PC-9 (cell line): ENCODE measurements around the gene HMCES. TPM values are rescaled to one million over a fixed set of nuclear protein-coding genes. Genes with fewer than 3 reads are reported as not detected.

ENCODE experiments used
- Bru-seq: library from RNA; stranded (reverse); fragments of 400-500 nt; gene quantifications from one replicate; lab custom pipeline; 2021; lab: Mats Ljungman, UMichigan
- BruChase-seq, 2 experiments: library from RNA; stranded (reverse); fragments of 400-500 nt; gene quantifications; one replicate each; lab custom pipeline; 2021; lab: Mats Ljungman, UMichigan
- BruUV-seq: library from RNA; stranded (reverse); fragments of 400-500 nt; replicated peaks from 2 replicates; lab custom pipeline; 2021; lab: Mats Ljungman, UMichigan
- CTCF ChIA-PET: fragments of 300-600 bp; sonication (Branson Sonifier 250); formaldehyde crosslinking; loops from one replicate; lab custom pipeline; 2022; ENCODE audit warnings: antibody characterized with exemption; lab: Charles Lee
- POLR2A ChIA-PET: fragments of 300-600 bp; sonication (Branson Sonifier 250); formaldehyde crosslinking; loops from one replicate; lab custom pipeline; 2022; ENCODE audit warnings: antibody characterized with exemption; ENCODE audit not compliant: unreplicated experiment; lab: Charles Lee
- DNase-seq, 2 experiments: peaks; one replicate each; pipeline versions ENCODE4 v3.0.0 to v3.0.0-alpha.2; 2015 to 2022; ENCODE audit warnings: mixed read lengths in 1 of 2
- H2AFZ ChIP-seq: fragments of 200-600 bp; sonication (generic); 2 replicates; pipeline ENCODE4 v1.8.1; 2017; ENCODE audit warnings: antibody characterized with exemption
- H3F3A ChIP-seq: fragments of 200-600 bp; sonication (generic); 2 replicates; pipeline ENCODE4 v1.8.1; 2017; ENCODE audit warnings: antibody characterized with exemption, mild to moderate bottlenecking, low read depth; ENCODE audit not compliant: insufficient read depth
- H3K27ac ChIP-seq: fragments of 200-600 bp; sonication (generic); 2 replicates; pipeline ENCODE4 v1.6.1; 2016; ENCODE audit warnings: mixed run types
- H3K27me3 ChIP-seq: fragments of 200-600 bp; sonication (generic); 2 replicates; pipeline ENCODE4 v1.6.1; 2016; ENCODE audit warnings: low read depth, mixed run types; ENCODE audit not compliant: insufficient read depth
- H3K36me3 ChIP-seq: fragments of 200-600 bp; sonication (generic); 2 replicates; pipeline ENCODE4 v1.6.1; 2016; ENCODE audit warnings: low read depth, mixed run types
- H3K4me1 ChIP-seq: fragments of 200-600 bp; sonication (generic); replicated peaks from 2 replicates; pipeline ENCODE4 v1.6.1; 2016; ENCODE audit warnings: mixed run types; ENCODE audit not compliant: insufficient read depth
- H3K4me2 ChIP-seq: fragments of 200-600 bp; sonication (generic); 2 replicates; pipeline ENCODE4 v1.6.1; 2017; ENCODE audit warnings: mixed run types
- H3K4me3 ChIP-seq: fragments of 200-600 bp; sonication (generic); 2 replicates; pipeline ENCODE4 v1.6.1; 2016; ENCODE audit warnings: mixed run types
- H3K79me2 ChIP-seq: fragments of 200-600 bp; sonication (generic); 2 replicates; pipeline ENCODE4 v1.6.1; 2017; ENCODE audit warnings: low read depth, mixed run types
- H3K9me2 ChIP-seq: fragments of 200-600 bp; sonication (generic); 2 replicates; pipeline ENCODE4 v1.8.1; 2017; ENCODE audit warnings: mild to moderate bottlenecking; ENCODE audit not compliant: insufficient read depth
- H3K9me3 ChIP-seq: fragments of 200-600 bp; sonication (generic); 2 replicates; pipeline ENCODE4 v1.8.1; 2016; ENCODE audit warnings: low read depth; ENCODE audit not compliant: insufficient read depth
- H4K20me1 ChIP-seq: fragments of 200-600 bp; sonication (generic); 2 replicates; pipeline ENCODE4 v1.8.1; 2017; ENCODE audit not compliant: insufficient read depth
- CTCF ChIP-seq: fragments of 200-600 bp; sonication (generic); conservative IDR thresholded peaks from 2 replicates; pipeline ENCODE4 v1.6.1; 2017; ENCODE audit warnings: mixed run types, antibody characterized with exemption, mild to moderate bottlenecking, moderate library complexity
- EZH2 ChIP-seq: fragments of 200-600 bp; sonication (generic); IDR thresholded peaks from 2 replicates; pipeline ENCODE4 v1.8.0; 2017; ENCODE audit warnings: antibody characterized with exemption, low read depth
- intact Hi-C: fragments of 100-400 bp; cut with micrococcal nuclease; formaldehyde crosslinking; loops from one replicate; pipeline ENCODE4 v1.10.0; 2022; ENCODE audit not compliant: unreplicated experiment
- long read RNA-seq: library from polyadenylated mRNA; stranded (forward); transcript quantifications from one replicate; pipeline ENCODE4 v2.0.0, GENCODE V29; 2022
- total RNA-seq: library from RNA; stranded (reverse); gene quantifications from 2 replicates; pipeline ENCODE4 v1.2.3, GENCODE V29; 2021

HMCES gene
- total RNA-seq (60.9 and 62.7 TPM in 2 replicates), Bru-seq, nascent RNA (percentile 75 among the genes with signal in this experiment), BruChase-seq, experiment 1, labeled RNA remaining after a 2-hour chase (percentile 65 among the genes with signal in this experiment), BruChase-seq, experiment 2, labeled RNA remaining after a 6-hour chase (percentile 84 among the genes with signal in this experiment)
- long read RNA-seq, transcript HMCES-202 (7 exons, 1,763 nt): minor isoform, 8 of 202 reads
- long read RNA-seq, transcript HMCES-204 (7 exons, 1,952 nt): minor isoform, 16 of 202 reads
- long read RNA-seq, transcript HMCES-201 (7 exons, 2,515 nt): major isoform, 120 of 202 reads
- long read RNA-seq, transcript HMCES-203 (6 exons, 1,490 nt): minor isoform, 20 of 202 reads
- long read RNA-seq, partial matches to known transcripts: 14 of 202 reads
- long read RNA-seq, other reads (novel, unspliced or antisense): 23 of 202 reads

- H3K27ac ChIP-seq: peak within 1 kb of the TSS; percentile 58
- H3K36me3 ChIP-seq: peaks cover 24% of the 10 kb centered on the region; the same call in 1 of the 2 replicates
- H3K79me2 ChIP-seq: peaks cover 11% of the 10 kb centered on the region; the same call in 1 of the 2 replicates
- ChIA-PET CTCF (no interaction called here), POLR2A (interaction anchor here (0.7 kb wide), 1 partner anchor 150 kb away, joined by 3 read pairs; no protein-coding TSS in a partner anchor)
- peak within 1 kb of the TSS; percentile 94 for H2AFZ ChIP-seq
- intact Hi-C loops: loop anchor here (5.0 kb wide), 1 partner anchor 34 kb away; no protein-coding TSS in a partner anchor
- peak within 1 kb of the TSS; percentile 89 for H3K4me2 ChIP-seq
- H3F3A ChIP-seq: peaks cover 32% of the 10 kb centered on the region
- H3K27me3 ChIP-seq: no peaks in the 10 kb centered on the region
- H4K20me1 ChIP-seq: no peaks in the 10 kb centered on the region
- no TSS peak for BruUV-seq
- peak; percentile 69 to 97 for DNase-seq
- no peaks in the 10 kb centered on the region for H3K9me2 ChIP-seq
- H3K4me1 ChIP-seq: peaks cover 18% of the 10 kb centered on the region
- no peaks in the 10 kb centered on the region for H3K9me3 ChIP-seq
- peak within 1 kb of the TSS; percentile 80 for H3K4me3 ChIP-seq
- TF ChIP-seq EZH2 (no peak), CTCF (no peak)
Observed at GRCh38 chr3:129278439-129278965, at the start of gene HMCES. HMCES (plus strand) TSS chr3:129278870; CDS start chr3:129279733, 863 bp downstream.

DNA sequence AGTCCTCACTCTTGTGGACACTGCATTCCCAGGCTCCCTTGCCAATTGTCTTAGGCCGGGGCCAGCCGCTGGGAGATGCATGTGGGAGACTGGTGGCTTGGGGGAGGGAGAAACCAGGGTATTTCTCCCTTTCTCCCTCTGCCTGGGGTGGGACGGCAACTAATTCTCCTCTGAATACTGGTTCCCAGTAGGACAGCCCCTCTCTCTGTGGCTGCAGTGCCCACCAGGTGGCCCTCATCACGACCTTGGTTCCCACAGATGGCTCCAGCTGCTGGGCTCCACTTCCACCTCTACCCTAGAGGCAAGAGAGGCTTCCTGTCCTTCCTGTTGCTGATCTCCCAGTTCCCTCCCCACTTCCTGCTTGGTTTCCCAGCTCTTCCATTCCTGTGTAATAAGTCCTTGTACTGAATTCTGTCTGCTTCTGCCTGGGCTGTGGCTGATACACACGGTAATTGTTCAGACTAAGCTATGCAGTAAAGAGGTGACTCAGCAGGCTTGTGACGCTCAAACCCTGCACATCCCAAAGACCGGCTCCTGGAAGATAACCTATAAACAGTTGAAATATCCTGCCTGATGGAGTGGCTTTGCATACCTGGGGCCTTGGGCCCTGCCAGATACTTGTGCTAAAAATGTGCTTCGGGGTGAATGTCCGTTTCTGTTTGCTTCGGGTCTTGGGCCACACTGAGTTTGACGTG, 49.6 kb upstream of the HMCES start:
- Histone ChIP-seq H3K4me2 (peak overlapping the region; percentile 47), H3K79me2 (no peaks in the 10 kb centered on the region), H3K4me3 (no peak overlapping the region), H3F3A (peaks cover 71% of the 10 kb centered on the region), H3K36me3 (no peaks in the 10 kb centered on the region), H3K27ac (peak overlapping the region; percentile 82), H4K20me1 (no peaks in the 10 kb centered on the region), H3K4me1 (peaks cover 72% of the 10 kb centered on the region), H3K27me3 (no peaks in the 10 kb centered on the region), H3K9me3 (no peaks in the 10 kb centered on the region), H3K9me2 (no peaks in the 10 kb centered on the region), H2AFZ (0 out of 2 replicates have a peak overlapping the region, but pooled peaks have one; percentile 55)
- intact Hi-C loops: loop anchor here (5.0 kb wide), 1 partner anchor 47 kb away; the partner anchor contains the start of gene CNBP
- peak; percentile 42 to 85 for DNase-seq
- ChIA-PET POLR2A (interaction anchor here (0.6 to 1.1 kb wide), 3 partner anchors 11 to 287 kb away, joined by 3 to 16 read pairs (median 3); no protein-coding TSS in a partner anchor), CTCF (no interaction called here)
- no peak for TF ChIP-seq EZH2
- TF ChIP-seq CTCF: no peak
- BruUV-seq: TSS peak; percentile 23
